H9 (cell line): ENCODE data around the gene TMEM176A. TPM values are rescaled to one million over a fixed set of nuclear protein-coding genes. Genes with fewer than 3 reads are reported as not detected.

Source experiments
- DNase-seq: peaks from one replicate; pipeline ENCODE4 v3.0.0-alpha.2; 2017
- H2AFZ ChIP-seq: one replicate; pipeline ENCODE4 v1.6.1; 2013; ENCODE audit warnings: mild to moderate bottlenecking, low read length, control low read depth, moderate library complexity
- H2AK5ac ChIP-seq: 2 replicates; pipeline ENCODE4 v1.6.1; 2013; ENCODE audit warnings: low read length, control low read depth, mixed read lengths; ENCODE audit not compliant: insufficient read length
- H2BK120ac ChIP-seq: one replicate; pipeline ENCODE4 v1.6.1; 2013; ENCODE audit warnings: low read depth, mild to moderate bottlenecking, low read length, control low read depth, inconsistent platforms; ENCODE audit not compliant: poor library complexity, severe bottlenecking
- H2BK12ac ChIP-seq: 2 replicates; pipeline ENCODE4 v1.6.1; 2013; ENCODE audit warnings: low read length, control low read depth, mixed read lengths, low read depth; ENCODE audit not compliant: insufficient read length
- H2BK15ac ChIP-seq: 2 replicates; pipeline ENCODE4 v1.6.1; 2013; ENCODE audit warnings: low read depth, low read length, control low read depth
- H2BK20ac ChIP-seq: one replicate; pipeline ENCODE4 v1.6.1; 2013; ENCODE audit warnings: low read depth, mild to moderate bottlenecking, low read length, control low read depth, inconsistent platforms; ENCODE audit not compliant: poor library complexity, severe bottlenecking
- H2BK5ac ChIP-seq: 2 replicates; pipeline ENCODE4 v1.6.1; 2013; ENCODE audit warnings: low read length, control low read depth, mixed read lengths; ENCODE audit not compliant: insufficient read length
- H3K14ac ChIP-seq: 2 replicates; pipeline ENCODE4 v1.6.1; 2013; ENCODE audit warnings: low read length, control low read depth; ENCODE audit not compliant: insufficient read depth
- H3K18ac ChIP-seq: 2 replicates; pipeline ENCODE4 v1.6.1; 2013; ENCODE audit warnings: low read depth, mild to moderate bottlenecking, mixed read lengths, low read length, control low read depth; ENCODE audit not compliant: insufficient read length
- H3K23ac ChIP-seq: 2 replicates; pipeline ENCODE4 v1.6.1; 2013; ENCODE audit warnings: low read length, control low read depth, mixed read lengths, low read depth; ENCODE audit not compliant: insufficient read length
- H3K23me2 ChIP-seq: 2 replicates; pipeline ENCODE4 v1.6.1; 2013; ENCODE audit warnings: low read depth, mild to moderate bottlenecking, mixed read lengths, low read length, control low read depth; ENCODE audit not compliant: insufficient read length, poor library complexity, severe bottlenecking
- H3K27ac ChIP-seq: 2 replicates; pipeline ENCODE4 v1.5.1; 2013; ENCODE audit warnings: low read length, control low read depth, mixed read lengths, low read depth; ENCODE audit not compliant: insufficient read length
- H3K27me3 ChIP-seq: 2 replicates; pipeline ENCODE4 v1.6.1; 2013; ENCODE audit warnings: low read length, control low read depth, inconsistent platforms; ENCODE audit not compliant: insufficient read depth
- H3K4ac ChIP-seq: 2 replicates; pipeline ENCODE4 v1.6.1; 2013; ENCODE audit warnings: low read depth, mild to moderate bottlenecking, control low read depth, inconsistent platforms, low read length, moderate library complexity
- H3K4me1 ChIP-seq: 2 replicates; pipeline ENCODE4 v1.6.1; 2013; ENCODE audit warnings: low read length, control low read depth, inconsistent platforms; ENCODE audit not compliant: insufficient read depth
- H3K4me2 ChIP-seq: 2 replicates; pipeline ENCODE4 v1.6.1; 2013; ENCODE audit warnings: low read length, control low read depth, mixed read lengths; ENCODE audit not compliant: insufficient read length, insufficient read depth
- H3K56ac ChIP-seq: 2 replicates; pipeline ENCODE4 v1.6.1; 2013; ENCODE audit warnings: low read depth, mild to moderate bottlenecking, mixed read lengths, low read length, control low read depth; ENCODE audit not compliant: insufficient read length
- H3K79me1 ChIP-seq: 2 replicates; pipeline ENCODE4 v1.6.1; 2013; ENCODE audit warnings: low read depth, mild to moderate bottlenecking, moderate library complexity, low read length, control low read depth, inconsistent platforms; ENCODE audit not compliant: insufficient read depth, poor library complexity, severe bottlenecking
- H3K79me2 ChIP-seq: 2 replicates; pipeline ENCODE4 v1.6.1; 2013; ENCODE audit warnings: low read length, control low read depth, inconsistent platforms; ENCODE audit not compliant: insufficient read depth
- H3K9ac ChIP-seq: 2 replicates; pipeline ENCODE4 v1.6.1; 2013; ENCODE audit warnings: low read length, control low read depth, mixed read lengths; ENCODE audit not compliant: insufficient read length; ENCODE audit errors: extremely low read depth
- H3K9me3 ChIP-seq: one replicate; pipeline ENCODE4 v1.6.1; 2013; ENCODE audit warnings: low read depth, low read length, inconsistent platforms; ENCODE audit not compliant: control insufficient read depth
- H3T11ph ChIP-seq: one replicate; pipeline ENCODE4 v1.6.1; 2013; ENCODE audit warnings: mild to moderate bottlenecking, low read length, control low read depth, inconsistent platforms
- H4K20me1 ChIP-seq: one replicate; pipeline ENCODE4 v1.6.1; 2013; ENCODE audit not compliant: control insufficient read depth, insufficient read length, insufficient read depth
- H4K5ac ChIP-seq: 2 replicates; pipeline ENCODE4 v1.6.1; 2013; ENCODE audit warnings: low read depth, mild to moderate bottlenecking, mixed read lengths, low read length, control low read depth; ENCODE audit not compliant: insufficient read length
- H4K8ac ChIP-seq: replicated peaks from 2 replicates; pipeline ENCODE4 v1.6.1; 2013; ENCODE audit warnings: low read length, control low read depth, mixed read lengths, low read depth; ENCODE audit not compliant: insufficient read length
- H4K91ac ChIP-seq: 2 replicates; pipeline ENCODE4 v1.6.1; 2013; ENCODE audit warnings: low read depth, mild to moderate bottlenecking, moderate library complexity, mixed read lengths, low read length, control low read depth; ENCODE audit not compliant: insufficient read length
- H3K27ac Mint-ChIP-seq, 3 experiments: 2 replicates in 2 of 3; 3 replicates in 1 of 3; pipeline ENCODE4 v1.8.0; 2020 to 2021; ENCODE audit warnings: mixed read lengths in 3 of 3, mild to moderate bottlenecking in 1 of 3, moderate library complexity in 1 of 3
- H3K27me3 Mint-ChIP-seq: 2 replicates; pipeline ENCODE4 v1.8.0; 2021; ENCODE audit warnings: low read depth, mild to moderate bottlenecking, moderate library complexity, mixed read lengths
- H3K36me3 Mint-ChIP-seq, 3 experiments: 2 replicates in 2 of 3; 3 replicates in 1 of 3; pipeline ENCODE4 v1.8.0; 2020 to 2021; ENCODE audit warnings: low read depth in 3 of 3, mixed read lengths in 3 of 3; ENCODE audit not compliant: insufficient read depth in 1 of 3
- H3K4me1 Mint-ChIP-seq, 2 experiments: 2 replicates each; pipeline ENCODE4 v1.8.0; 2020; ENCODE audit warnings: mixed read lengths in 2 of 2
- H3K4me3 Mint-ChIP-seq, 2 experiments: 2 replicates in 1 of 2; 3 replicates in 1 of 2; pipeline ENCODE4 v1.8.0; 2020 to 2021; ENCODE audit warnings: mild to moderate bottlenecking in 2 of 2, mixed read lengths in 2 of 2, moderate library complexity in 1 of 2
- H3K9me3 Mint-ChIP-seq, 2 experiments: 2 replicates in 1 of 2; 3 replicates in 1 of 2; pipeline ENCODE4 v1.8.0; 2020; ENCODE audit warnings: mild to moderate bottlenecking in 2 of 2, mixed read lengths in 2 of 2, moderate library complexity in 1 of 2
- WGBS: extraction: QIAGEN DNeasy Blood & Tissue Kit; methylation state at CpG from one replicate; pipeline ENCODE4 v1.1.7; 2013; ENCODE audit warnings: missing lambda C conversion rate, low lambda C conversion rate, mixed read lengths; ENCODE audit not compliant: insufficient read length; ENCODE audit errors: extremely low coverage; 5-methylcytosine and 5-hydroxymethylcytosine counted together
- total RNA-seq: library from RNA; stranded (reverse); gene quantifications from 2 replicates; pipeline ENCODE4 v1.2.1, GENCODE V29; 2021
- TF ChIP-seq, protein P1 (sequence below): fragments of 200-600 bp; sonication (generic); conservative IDR thresholded peaks from 3 replicates; pipeline ENCODE4 v1.8.0; 2021; ENCODE audit warnings: antibody characterized with exemption, mild to moderate bottlenecking

TMEM176A gene
- total RNA-seq, 1 experiment from 2014 or later: not detected

DNA sequence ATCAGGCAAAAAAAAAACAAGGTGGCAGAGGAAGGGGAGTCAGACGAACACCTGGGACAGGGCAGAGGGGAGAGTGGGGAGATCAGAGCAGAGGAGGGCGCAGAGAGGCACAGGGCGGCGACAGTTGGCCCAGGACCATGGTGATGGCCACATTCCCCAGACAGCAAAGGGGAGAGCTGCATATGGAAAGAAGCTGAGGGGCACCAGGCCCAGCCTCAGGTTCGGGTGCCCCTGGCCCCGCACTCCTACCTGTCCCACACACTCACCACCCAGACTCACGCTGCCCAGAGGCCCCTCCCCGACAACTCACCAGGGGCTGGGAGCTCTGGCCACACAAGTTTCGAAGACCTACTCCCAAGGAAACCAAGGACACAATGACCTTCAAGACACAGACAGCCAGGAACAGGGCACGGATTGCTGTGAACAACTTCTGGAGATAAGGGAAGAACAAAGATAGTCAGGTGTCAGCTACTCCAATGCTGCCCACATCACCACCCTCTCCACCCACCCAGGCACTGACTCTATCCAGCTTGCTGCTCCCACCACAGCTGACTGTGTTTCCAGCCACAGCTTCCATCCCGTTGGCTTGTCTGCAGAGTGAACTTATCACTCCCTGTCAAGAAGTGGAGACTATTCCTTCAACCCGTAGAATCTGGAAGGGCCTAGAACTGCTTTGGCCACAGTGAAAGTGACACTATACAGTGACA lies 8.7 kb upstream of the TMEM176A start:
- no peak overlapping the region for H4K91ac ChIP-seq
- no peak overlapping the region for H2BK12ac ChIP-seq
- WGBS: no CpG with 5 or more reads among the region's 12 CpGs
- H3K79me2 ChIP-seq: no peaks in the 10 kb centered on the region
- H3K23ac ChIP-seq: no peak overlapping the region
- no peaks in the 10 kb centered on the region for H3K27me3 ChIP-seq
- no peak overlapping the region for H3K18ac ChIP-seq
- H3K27ac ChIP-seq: no peak overlapping the region
- H2BK20ac ChIP-seq: no peak overlapping the region
- Mint-ChIP-seq H3K4me1 (no peaks in the 10 kb centered on the region), H3K9me3 (0 out of 5 replicates have a peak, but pooled peaks cover 5 to 6% of the 10 kb centered on the region in 2 experiments), H3K27me3 (peaks cover 26% of the 10 kb centered on the region), H3K4me3 (no peak overlapping the region), H3K27ac (no peak overlapping the region), H3K36me3 (peaks cover 0 to 3% (median 0%) of the 10 kb centered on the region in 3 experiments; a peak in 1 of 7 replicates)
- no peak overlapping the region for H4K5ac ChIP-seq
- no peak overlapping the region for H3K4me2 ChIP-seq
- H2BK5ac ChIP-seq: no peak overlapping the region
- no peaks in the 10 kb centered on the region for H3K23me2 ChIP-seq
- no peak overlapping the region for H2AFZ ChIP-seq
- no peak overlapping the region for H3K9ac ChIP-seq
- H3K79me1 ChIP-seq: no peaks in the 10 kb centered on the region
- H3K4me1 ChIP-seq: no peaks in the 10 kb centered on the region
- no peaks in the 10 kb centered on the region for H4K20me1 ChIP-seq
- no peak overlapping the region for H3T11ph ChIP-seq
- no peak overlapping the region for H3K14ac ChIP-seq
- no peak overlapping the region for H3K4ac ChIP-seq
- H2BK120ac ChIP-seq: no peak overlapping the region
- H4K8ac ChIP-seq: no peak overlapping the region
- no peak for DNase-seq
- TF ChIP-seq, protein P1, sequence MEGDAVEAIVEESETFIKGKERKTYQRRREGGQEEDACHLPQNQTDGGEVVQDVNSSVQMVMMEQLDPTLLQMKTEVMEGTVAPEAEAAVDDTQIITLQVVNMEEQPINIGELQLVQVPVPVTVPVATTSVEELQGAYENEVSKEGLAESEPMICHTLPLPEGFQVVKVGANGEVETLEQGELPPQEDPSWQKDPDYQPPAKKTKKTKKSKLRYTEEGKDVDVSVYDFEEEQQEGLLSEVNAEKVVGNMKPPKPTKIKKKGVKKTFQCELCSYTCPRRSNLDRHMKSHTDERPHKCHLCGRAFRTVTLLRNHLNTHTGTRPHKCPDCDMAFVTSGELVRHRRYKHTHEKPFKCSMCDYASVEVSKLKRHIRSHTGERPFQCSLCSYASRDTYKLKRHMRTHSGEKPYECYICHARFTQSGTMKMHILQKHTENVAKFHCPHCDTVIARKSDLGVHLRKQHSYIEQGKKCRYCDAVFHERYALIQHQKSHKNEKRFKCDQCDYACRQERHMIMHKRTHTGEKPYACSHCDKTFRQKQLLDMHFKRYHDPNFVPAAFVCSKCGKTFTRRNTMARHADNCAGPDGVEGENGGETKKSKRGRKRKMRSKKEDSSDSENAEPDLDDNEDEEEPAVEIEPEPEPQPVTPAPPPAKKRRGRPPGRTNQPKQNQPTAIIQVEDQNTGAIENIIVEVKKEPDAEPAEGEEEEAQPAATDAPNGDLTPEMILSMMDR: no peak
- no peak overlapping the region for H2BK15ac ChIP-seq
- H3K9me3 ChIP-seq: no peaks in the 10 kb centered on the region
- no peak overlapping the region for H2AK5ac ChIP-seq
- no peak overlapping the region for H3K56ac ChIP-seq
